Fibroblast of mammary gland (primary cell): ENCODE data around the gene CEP63.

ENCODE experiments used
- DNase-seq: peaks from one replicate; pipeline ENCODE4 v3.0.0-alpha.2; 2010; ENCODE audit warnings: low read depth
- H3K4me3 ChIP-seq: 2 replicates; pipeline ENCODE4 v1.5.1; 2011; ENCODE audit warnings: low read depth, mild to moderate bottlenecking, low read length, moderate library complexity; ENCODE audit not compliant: control insufficient read depth
- CTCF ChIP-seq: conservative IDR thresholded peaks from 2 replicates; pipeline ENCODE4 v1.5.1; 2011; ENCODE audit warnings: low read depth, low read length, inconsistent platforms; ENCODE audit not compliant: control insufficient read depth, insufficient read depth

CEP63 gene

GRCh38 chr3:134597390-134597970, 111.6 kb downstream of the CEP63 start:
- no peak for TF ChIP-seq CTCF
- DNase-seq = no peak
- H3K4me3 ChIP-seq = no peak overlapping the region

GRCh38 chr3:134598763-134599545, 113.1 kb downstream of the CEP63 start:
- no peak for DNase-seq
- TF ChIP-seq CTCF = no peak
- H3K4me3 ChIP-seq = no peak overlapping the region

GRCh38 chr3:134600206-134600605, 114.3 kb downstream of the CEP63 start:
- DNase-seq = no peak
- TF ChIP-seq CTCF = no peak
- no peak overlapping the region for H3K4me3 ChIP-seq

- no peak overlapping the region for H3K4me3 ChIP-seq
- TF ChIP-seq CTCF = peak; percentile 88
- DNase-seq = peak; percentile 49
Measured at GRCh38 chr3:134600685-134601463, 115.0 kb downstream of the CEP63 start.

GRCh38 chr3:134601539-134602439, 115.9 kb downstream of the CEP63 start:
- H3K4me3 ChIP-seq = no peak overlapping the region
- no peak for TF ChIP-seq CTCF
- DNase-seq = peak; percentile 21

- DNase-seq = no peak
- no peak for TF ChIP-seq CTCF
Measured at GRCh38 chr3:134602440-134602814, 116.6 kb downstream of the CEP63 start.

More at GRCh38 chr3:134602440-134602814, 116.6 kb downstream of the CEP63 start:
- no peak overlapping the region for H3K4me3 ChIP-seq
